GM19240 (cell line): ENCODE data around the gene TGIF2.
"Not testable (repeated sequence)": the region's sequence is repeated elsewhere in the genome, so short reads cannot be mapped to it uniquely, and the experiment has no call there.

Source experiments
- DNase-seq: peaks from one replicate; pipeline ENCODE4 v3.0.0; 2011; ENCODE audit warnings: low spot score; ENCODE audit not compliant: insufficient read length

Gene TGIF2

GRCh38 chr20:36547186-36548005, 26.0 kb upstream of the TGIF2 start:
- DNase-seq, result no peak

GRCh38 chr20:36548006-36548315, 25.4 kb upstream of the TGIF2 start:
- no peak for DNase-seq

DNA sequence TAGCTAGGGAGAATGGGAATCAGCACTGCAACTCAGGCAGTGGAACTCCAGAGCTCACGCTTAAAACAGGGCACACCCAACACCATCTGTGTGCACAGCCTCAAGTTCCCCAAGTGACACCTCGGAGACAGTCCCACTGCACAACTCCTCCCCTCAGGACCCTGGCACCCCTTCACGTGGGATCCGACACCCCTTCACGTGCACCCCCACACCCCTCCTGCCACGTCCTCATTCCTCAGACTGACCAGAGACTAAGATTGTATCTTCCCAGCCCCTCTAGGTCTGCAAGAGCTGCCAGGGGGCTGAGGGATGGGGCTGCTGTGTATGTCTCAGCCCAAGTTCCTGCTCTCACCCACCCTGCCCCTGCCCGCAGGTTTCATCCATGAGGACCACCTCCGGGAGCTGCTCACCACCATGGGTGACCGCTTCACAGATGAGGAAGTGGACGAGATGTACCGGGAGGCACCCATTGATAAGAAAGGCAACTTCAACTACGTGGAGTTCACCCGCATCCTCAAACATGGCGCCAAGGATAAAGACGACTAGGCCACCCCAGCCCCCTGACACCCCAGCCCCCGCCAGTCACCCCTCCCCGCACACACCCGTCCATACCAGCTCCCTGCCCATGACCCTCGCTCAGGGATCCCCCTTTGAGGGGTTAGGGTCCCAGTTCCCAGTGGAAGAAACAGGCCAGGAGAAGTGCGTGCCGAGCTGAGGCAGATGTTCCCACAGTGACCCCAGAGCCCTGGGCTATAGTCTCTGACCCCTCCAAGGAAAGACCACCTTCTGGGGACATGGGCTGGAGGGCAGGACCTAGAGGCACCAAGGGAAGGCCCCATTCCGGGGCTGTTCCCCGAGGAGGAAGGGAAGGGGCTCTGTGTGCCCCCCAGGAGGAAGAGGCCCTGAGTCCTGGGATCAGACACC, 24.4 kb upstream of the TGIF2 start:
- DNase-seq, result no peak

GRCh38 chr20:36549628-36549941, 23.8 kb upstream of the TGIF2 start:
- no peak for DNase-seq

- no peak for DNase-seq
Measured at GRCh38 chr20:36549942-36550789, 23.2 kb upstream of the TGIF2 start.

DNA sequence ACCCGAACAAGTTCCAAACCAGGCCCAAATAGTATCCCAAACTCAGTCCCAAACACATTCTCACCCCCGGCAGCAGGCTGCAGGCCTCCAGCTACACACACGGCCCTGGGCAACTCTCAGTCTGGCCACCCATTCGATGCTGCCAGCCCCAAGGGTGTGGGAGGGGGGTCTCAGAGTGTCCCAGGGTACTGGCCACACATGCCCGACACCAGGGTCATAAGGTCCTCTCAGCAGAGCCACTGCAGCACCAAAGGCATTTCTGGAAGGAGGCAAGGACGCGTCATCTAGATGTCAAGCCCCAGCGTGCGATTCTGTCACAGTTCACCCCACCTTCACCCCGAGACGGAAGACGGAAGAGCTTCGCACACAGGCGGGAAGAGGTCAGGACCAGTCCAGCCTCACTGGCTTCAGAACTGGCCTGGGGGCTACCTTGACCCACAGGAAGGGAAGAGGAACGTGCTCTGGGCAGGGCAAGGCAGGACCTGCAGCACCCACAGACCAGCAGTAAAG, 22.6 kb upstream of the TGIF2 start:
- no peak for DNase-seq

DNA sequence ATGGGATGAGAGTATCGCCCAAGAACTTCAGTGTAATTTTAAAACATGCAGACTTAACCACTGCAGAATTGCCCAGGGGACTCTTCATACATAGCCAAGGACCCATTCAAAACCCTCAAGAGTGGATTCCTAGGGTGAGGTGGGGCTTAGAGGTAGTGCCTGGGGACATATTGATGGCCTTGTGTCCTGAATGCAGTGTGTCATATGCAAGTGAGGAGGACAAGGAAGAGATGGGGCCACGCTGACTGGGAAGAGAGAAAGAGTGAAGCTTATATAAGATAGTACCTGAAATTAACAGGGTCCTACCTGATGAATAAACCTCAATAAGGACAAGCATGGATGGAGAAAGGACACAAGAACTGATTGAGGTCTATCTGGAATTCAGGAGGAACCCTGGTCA, 18.1 kb upstream of the TGIF2 start:
- DNase-seq, result no peak

DNA sequence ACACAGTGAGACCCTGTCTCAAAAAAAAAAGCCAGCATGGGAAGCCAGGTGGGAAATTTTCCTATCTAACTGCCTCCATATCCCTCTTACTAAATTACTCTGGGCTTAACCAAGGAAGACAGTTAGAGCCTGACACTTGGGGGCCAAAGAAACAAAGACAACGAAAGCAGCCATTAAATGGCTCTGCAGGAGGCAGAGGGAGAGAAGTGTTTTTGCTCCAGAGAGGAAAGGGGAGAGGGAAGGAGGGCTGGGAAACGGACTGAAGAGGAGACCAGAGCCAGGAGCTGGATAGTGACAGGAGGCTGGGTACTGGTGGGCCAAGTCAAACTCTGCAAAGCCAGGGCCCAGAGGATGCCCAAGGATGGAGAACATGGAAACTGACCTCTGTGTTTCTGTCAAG, 10.7 kb upstream of the TGIF2 start:
- DNase-seq, result no peak

GRCh38 chr20:36563374-36563773, 10.0 kb upstream of the TGIF2 start:
- DNase-seq, result no peak

DNA sequence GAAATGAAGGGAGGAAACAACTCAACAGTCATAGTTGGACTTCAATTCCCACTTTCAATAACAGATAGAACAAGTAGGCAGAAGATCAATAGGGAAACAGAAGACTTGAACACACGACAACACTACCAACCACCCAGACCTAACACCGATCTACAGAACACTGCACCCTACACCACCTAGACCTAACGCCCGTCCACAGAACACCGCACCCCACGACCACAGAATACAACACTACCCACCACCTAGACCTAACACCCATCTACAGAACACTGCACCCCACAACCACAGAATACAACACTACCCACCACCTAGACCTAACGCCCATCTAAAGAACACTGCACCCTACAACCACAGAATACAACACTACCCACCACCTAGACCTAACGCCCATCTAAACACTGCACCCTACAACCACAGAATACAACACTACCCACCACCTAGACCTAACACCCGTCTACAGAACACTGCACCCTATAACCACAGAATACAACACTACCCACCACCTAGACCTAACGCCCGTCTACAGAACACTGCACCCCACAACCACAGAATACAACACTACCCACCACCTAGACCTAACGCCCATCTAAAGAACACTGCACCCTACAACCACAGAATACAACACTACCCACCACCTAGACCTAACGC, 9.2 kb upstream of the TGIF2 start:
- DNase-seq, result not testable (repeated sequence)

DNA sequence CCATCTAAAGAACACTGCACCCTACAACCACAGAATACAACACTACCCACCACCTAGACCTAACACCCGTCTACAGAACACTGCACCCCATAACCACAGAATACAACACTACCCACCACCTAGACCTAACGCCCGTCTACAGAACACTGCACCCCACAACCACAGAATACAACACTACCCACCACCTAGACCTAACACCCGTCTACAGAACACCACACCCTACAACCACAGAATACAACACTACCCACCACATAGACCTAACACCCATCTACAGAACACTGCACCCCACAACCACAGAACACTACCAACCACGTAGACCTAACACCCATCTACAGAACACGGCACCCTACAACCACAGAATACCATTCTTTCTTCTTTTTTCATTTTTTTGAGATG, 8.7 kb upstream of the TGIF2 start:
- not testable (repeated sequence) for DNase-seq

- no peak for DNase-seq
Measured at GRCh38 chr20:36565520-36565919, 7.9 kb upstream of the TGIF2 start.

- no peak for DNase-seq
Measured at GRCh38 chr20:36569847-36570429, 3.5 kb upstream of the TGIF2 start.

DNA sequence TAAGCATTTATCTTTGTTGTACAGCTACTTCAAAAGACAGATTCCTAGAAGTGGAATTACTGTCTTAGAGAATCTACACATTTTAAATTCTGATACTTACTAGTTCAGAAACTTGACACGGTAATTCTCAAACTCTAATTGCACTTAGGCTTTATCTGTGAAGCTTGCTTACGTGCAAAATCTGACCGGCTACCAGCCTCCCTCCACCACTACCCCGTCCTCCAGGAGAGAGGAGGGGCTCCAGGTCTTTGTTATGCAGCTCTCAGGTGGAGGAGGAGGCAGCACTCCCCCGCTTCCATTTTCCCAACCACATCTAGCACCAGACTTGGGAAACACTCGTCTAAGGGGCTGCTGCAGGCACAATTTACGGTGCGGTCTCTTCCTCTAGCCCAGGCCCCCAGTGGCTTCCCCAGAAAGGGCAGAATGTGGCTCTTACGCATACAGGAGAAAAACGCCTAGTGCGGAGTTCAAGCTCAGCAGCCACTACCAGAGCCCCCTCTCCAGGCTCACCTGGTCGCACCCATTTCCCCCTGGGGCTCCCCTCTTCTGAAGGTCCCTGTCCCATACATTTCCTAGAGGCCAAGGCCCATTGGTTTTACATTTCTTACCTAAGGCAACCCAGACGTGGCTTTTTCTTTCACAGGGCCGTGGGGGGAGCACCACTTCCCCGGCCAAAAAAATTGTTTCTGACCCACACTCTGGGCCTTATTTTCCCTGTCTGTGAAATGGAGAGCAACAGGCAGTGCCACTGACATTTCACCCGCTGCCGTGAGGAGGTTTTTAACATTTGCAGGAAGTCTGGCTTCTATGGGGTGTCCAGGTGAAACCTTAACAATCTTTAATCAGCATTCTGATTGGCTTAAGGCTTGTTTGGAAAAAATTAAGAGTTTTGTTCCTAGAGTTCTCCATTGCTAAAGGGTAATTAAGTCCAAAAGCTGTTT, 1.6 kb upstream of the TGIF2 start:
- DNase-seq, result no peak

DNA sequence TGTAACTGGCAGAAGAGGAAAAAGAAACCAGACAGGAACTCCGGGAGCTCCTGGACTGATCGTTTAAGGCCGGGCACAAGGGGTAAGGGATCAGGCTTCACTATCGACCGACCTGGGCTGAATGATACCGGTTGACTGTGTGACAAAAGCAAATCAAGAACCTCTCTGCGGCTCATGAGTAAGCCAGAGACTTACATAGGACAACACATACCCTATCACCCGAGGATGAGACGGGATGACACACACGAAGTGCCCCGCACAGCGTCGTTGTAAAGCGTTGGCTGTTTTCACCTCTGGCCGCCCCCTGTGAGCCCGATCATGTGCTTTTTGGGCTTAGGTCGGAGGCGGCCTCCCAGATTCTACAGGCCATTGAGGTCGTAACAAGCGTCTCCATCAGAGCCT, 695 bp upstream of the TGIF2 start:
- peak; percentile 26 for DNase-seq

DNA sequence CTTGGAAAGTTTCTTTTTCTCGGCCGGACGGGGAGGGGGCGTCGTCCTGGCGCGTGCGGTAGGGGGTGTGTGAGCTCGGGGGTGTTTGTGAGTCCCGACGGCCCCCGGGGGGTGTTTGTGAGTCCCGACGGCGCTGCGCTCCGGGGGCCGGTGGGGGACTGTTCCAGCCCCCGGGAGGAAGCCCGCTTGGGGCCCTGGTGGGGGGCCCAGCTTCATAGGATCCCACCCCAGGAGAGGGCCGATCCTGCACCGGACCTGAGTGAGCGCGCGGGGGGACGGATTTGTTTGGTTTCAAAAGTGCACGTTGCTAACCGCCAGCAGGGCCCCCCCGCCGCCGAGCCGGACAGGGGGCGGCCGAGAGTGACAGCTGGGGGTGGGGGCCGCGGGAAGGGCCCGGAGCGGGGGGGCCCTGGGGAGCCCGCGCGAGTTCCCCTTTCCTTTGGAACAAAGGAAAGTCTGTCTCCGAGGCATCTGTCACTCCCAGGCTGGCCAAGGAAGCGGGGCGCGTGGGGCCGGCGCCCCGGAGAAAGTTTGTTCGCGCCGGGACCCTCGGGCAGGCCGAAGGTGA, 485 bp downstream of the TGIF2 start:
- DNase-seq, result peak; percentile 24

- peak; percentile 20 for DNase-seq
Measured at GRCh38 chr20:36574366-36575135, 1.2 kb downstream of the TGIF2 start.

- DNase-seq, result no peak
Measured at GRCh38 chr20:36576081-36576445, 2.7 kb downstream of the TGIF2 start.
